Upper lobe of right lung (tissue), 1 donor: ENCODE data around the gene KPRP. TPM values are rescaled to one million over a fixed set of nuclear protein-coding genes. Genes with fewer than 3 reads are reported as not detected.
A peak's percentile ranks its signal among the peaks of the same experiment; 100 is the strongest.

Source experiments
- ATAC-seq: fragments of 200-7000 bp; cut with Tn5 transposase; one replicate; pipeline ENCODE4 v1.9.1; 2020; ENCODE audit warnings: mild to moderate bottlenecking, moderate library complexity
- DNase-seq: peaks from one replicate; pipeline ENCODE4 v3.0.0-alpha.2; 2020
- H3K27ac ChIP-seq: fragments of 200-600 bp; one replicate; pipeline ENCODE4 v1.8.0; 2022
- H3K27me3 ChIP-seq: fragments of 200-600 bp; one replicate; pipeline ENCODE4 v1.8.0; 2022; ENCODE audit warnings: mild to moderate bottlenecking
- H3K36me3 ChIP-seq: fragments of 200-600 bp; one replicate; pipeline ENCODE4 v1.8.0; 2022
- H3K4me1 ChIP-seq: fragments of 200-600 bp; one replicate; pipeline ENCODE4 v1.8.0; 2022
- H3K4me3 ChIP-seq: fragments of 200-600 bp; one replicate; pipeline ENCODE4 v1.8.0; 2022; ENCODE audit warnings: mild to moderate bottlenecking
- H3K9me3 ChIP-seq: fragments of 200-600 bp; one replicate; pipeline ENCODE4 v1.8.0; 2022
- intact Hi-C: fragments of 100-400 bp; cut with DNase I; formaldehyde crosslinking; loops from one replicate; pipeline ENCODE4 v1.11.0; 2022
- total RNA-seq: library from RNA; stranded (reverse); fragmentation: NEBNext Ultra II Directional; extraction: Animal tissue kit (Norgen Biotek cat#: 25700); gene quantifications from one replicate; pipeline ENCODE4 v1.2.1, GENCODE V29; 2021
- TF ChIP-seq, protein P1 (sequence below): fragments of 200-600 bp; IDR thresholded peaks from one replicate; pipeline ENCODE4 v1.8.0; 2022; ENCODE audit warnings: antibody characterized with exemption
- donor health status: DM: no; HTN: yes; CAD: no; lungs with severe emphysema.

KPRP gene
- total RNA-seq, 1 donor from 2014 or later = not detected

DNA sequence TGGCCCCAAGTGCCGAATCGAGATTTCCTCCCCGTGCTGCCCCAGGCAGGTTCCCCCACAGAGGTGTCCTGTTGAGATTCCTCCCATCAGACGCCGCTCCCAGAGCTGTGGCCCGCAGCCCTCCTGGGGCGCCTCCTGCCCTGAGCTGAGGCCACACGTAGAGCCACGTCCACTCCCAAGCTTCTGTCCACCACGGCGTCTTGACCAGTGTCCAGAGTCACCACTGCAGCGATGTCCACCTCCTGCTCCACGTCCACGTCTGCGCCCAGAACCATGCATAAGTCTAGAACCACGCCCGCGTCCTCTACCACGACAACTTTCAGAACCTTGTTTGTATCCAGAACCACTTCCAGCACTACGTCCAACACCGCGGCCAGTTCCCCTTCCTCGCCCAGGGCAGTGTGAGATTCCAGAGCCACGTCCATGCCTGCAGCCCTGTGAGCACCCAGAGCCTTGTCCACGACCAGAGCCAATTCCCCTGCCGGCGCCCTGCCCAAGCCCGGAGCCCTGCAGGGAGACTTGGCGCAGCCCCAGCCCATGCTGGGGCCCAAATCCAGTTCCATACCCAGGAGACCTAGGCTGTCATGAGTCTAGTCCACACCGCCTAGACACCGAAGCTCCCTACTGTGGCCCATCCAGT lies 2.8 kb downstream of the KPRP start:
- DNase-seq (no peak), ATAC-seq (peak; percentile 23)
- no peak overlapping the region for H3K27ac ChIP-seq
- no peaks in the 10 kb centered on the region for H3K9me3 ChIP-seq
- H3K4me1 ChIP-seq = no peaks in the 10 kb centered on the region
- intact Hi-C loops = no loop called here
- TF ChIP-seq, protein P1, sequence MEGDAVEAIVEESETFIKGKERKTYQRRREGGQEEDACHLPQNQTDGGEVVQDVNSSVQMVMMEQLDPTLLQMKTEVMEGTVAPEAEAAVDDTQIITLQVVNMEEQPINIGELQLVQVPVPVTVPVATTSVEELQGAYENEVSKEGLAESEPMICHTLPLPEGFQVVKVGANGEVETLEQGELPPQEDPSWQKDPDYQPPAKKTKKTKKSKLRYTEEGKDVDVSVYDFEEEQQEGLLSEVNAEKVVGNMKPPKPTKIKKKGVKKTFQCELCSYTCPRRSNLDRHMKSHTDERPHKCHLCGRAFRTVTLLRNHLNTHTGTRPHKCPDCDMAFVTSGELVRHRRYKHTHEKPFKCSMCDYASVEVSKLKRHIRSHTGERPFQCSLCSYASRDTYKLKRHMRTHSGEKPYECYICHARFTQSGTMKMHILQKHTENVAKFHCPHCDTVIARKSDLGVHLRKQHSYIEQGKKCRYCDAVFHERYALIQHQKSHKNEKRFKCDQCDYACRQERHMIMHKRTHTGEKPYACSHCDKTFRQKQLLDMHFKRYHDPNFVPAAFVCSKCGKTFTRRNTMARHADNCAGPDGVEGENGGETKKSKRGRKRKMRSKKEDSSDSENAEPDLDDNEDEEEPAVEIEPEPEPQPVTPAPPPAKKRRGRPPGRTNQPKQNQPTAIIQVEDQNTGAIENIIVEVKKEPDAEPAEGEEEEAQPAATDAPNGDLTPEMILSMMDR = no peak
- H3K36me3 ChIP-seq = no peaks in the 10 kb centered on the region
- H3K27me3 ChIP-seq = no peaks in the 10 kb centered on the region
- H3K4me3 ChIP-seq = no peak overlapping the region

DNA sequence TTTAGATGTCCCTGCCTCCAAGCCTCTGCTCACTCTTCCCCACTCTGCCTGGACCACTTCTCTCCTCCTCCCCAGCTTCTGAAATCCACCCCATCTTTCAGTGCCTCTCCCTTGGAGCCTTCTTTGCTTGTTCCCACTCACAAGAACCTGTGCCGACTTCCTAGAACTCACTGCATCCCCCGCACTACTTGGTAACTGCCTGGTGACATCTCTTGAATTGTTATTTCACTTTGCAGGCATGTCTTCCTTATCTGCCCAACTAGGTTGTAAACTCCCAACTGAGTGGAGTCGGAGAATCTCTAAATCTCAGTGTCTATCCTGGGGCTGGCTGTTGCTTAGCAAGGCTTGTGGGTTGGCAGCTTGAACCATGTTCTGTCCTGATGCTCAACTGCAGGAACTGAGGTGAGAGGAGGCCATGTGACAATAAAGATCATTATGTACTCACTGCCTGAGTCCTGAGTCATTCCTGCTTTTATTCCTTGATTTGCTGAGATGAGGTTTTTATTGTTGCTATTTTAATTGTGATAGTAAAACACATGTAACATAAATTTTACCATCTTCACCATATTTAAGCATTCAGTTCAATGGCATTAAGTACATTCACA lies 3.9 kb downstream of the KPRP start:
- no peaks in the 10 kb centered on the region for H3K4me1 ChIP-seq
- intact Hi-C loops = no loop called here
- no peak overlapping the region for H3K4me3 ChIP-seq
- TF ChIP-seq, protein P1 = no peak
- DNase-seq (no peak), ATAC-seq (no peak)
- H3K27ac ChIP-seq = no peak overlapping the region
- no peaks in the 10 kb centered on the region for H3K9me3 ChIP-seq
- H3K36me3 ChIP-seq = no peaks in the 10 kb centered on the region
- no peaks in the 10 kb centered on the region for H3K27me3 ChIP-seq

DNA sequence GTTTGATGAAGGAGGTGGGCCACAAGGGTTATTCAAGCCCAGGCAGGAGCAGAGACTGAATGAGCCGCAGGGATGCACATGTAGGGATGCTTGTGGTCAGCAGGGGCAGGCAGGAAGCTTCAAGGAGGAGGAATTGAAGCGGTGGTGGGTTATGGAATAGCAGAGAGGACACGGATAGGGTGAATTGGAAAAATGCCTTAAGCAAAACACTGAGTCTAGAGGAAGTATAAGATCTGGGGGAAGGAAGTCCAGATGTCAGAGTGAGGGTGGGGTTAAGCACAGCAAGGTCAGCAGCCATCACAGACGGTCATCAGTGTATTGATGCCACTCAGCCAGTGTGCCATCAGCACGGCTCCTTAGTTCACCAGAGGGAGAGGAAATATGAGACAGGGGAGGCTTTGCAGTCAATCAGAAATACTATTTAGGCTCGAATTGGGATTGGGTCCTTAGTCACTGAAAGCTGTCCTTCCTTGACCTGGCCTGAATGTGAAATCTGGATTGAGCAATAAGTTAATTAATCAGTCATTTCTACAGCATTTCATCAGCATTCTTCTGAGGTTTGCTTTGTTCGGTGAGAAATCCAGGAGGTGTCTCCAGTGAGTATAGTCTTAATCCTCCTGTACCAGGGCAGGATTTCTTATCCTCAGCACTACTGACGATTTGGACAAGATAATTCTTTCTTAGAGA lies 11.2 kb downstream of the KPRP start:
- Histone ChIP-seq H3K4me1 (no peaks in the 10 kb centered on the region), H3K4me3 (no peak overlapping the region), H3K27ac (no peak overlapping the region), H3K9me3 (no peaks in the 10 kb centered on the region), H3K36me3 (no peaks in the 10 kb centered on the region), H3K27me3 (no peaks in the 10 kb centered on the region)
- DNase-seq (no peak), ATAC-seq (no peak)
- intact Hi-C loops = no loop called here
- TF ChIP-seq, protein P1 = no peak

DNA sequence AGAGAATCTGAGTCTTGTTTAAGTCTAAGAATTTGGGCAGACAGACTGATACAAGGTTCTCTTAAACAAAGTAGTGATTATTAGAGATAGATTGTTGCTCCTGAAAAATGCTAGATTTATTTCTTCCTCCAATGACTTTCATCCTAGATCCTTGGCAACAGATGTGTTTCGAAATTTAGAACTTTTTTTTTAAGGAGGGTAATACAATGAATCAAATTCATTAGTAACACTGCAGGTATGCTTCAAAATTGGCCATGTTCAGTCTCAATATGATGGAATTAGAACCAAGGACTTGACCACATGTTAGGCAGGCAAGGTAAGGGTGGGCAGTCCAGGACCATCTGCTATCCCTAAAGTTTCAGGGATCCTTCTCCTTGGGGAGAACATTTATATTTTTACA lies 12.6 kb downstream of the KPRP start:
- no peaks in the 10 kb centered on the region for H3K27me3 ChIP-seq
- H3K9me3 ChIP-seq = no peaks in the 10 kb centered on the region

DNA sequence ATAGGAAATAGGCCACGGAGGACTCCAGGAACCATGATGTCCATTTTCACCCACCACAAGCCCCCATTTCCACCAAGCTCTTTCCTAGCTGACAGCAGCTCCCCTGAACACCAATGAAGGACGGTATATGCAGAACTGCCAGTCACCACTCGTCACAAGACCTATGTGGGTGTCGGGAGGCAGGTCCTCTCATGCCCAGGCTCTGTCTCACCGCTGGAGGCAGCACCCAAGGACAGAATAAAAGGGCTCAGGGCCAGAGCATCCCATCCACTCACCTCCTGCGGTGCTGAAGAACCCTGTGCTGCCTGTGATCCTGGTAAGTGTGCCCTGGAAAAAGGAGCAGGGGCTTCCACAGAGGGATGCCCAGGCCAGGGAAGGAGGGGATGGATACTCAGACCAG lies 17.1 kb downstream of the KPRP start, which contains the start of gene LCE1F:
Gene LCE1F, plus strand, starts transcription at position 266 of the 400 bp plus-strand sequence. CDS start 1,232 bp downstream, outside the sequence.
- no peaks in the 10 kb centered on the region for H3K27me3 ChIP-seq
- ATAC-seq = no peak
- intact Hi-C loops = no loop called here

More for the DNA sequence above, 12.6 kb downstream of the KPRP start:
- Histone ChIP-seq H3K36me3 (no peaks in the 10 kb centered on the region), H3K4me3 (no peak overlapping the region), H3K4me1 (no peaks in the 10 kb centered on the region), H3K27ac (no peak overlapping the region)
- ATAC-seq (no peak), DNase-seq (no peak)
- TF ChIP-seq, protein P1 = no peak
- intact Hi-C loops = no loop called here

More for the DNA sequence above, 17.1 kb downstream of the KPRP start, which contains the start of gene LCE1F:
- Histone ChIP-seq H3K4me3 (no peak within 1 kb of the TSS), H3K9me3 (no peaks in the 10 kb centered on the region), H3K36me3 (no peaks in the 10 kb centered on the region), H3K27ac (no peak within 1 kb of the TSS), H3K4me1 (no peaks in the 10 kb centered on the region)
- DNase-seq = no peak
- TF ChIP-seq, protein P1 = no peak
